Motor neuron (in vitro differentiated cells): Measurements from ENCODE around the gene DOCK2. TPM values are rescaled to one million over a fixed set of nuclear protein-coding genes. Genes with fewer than 3 reads are reported as not detected.

Source experiments
- ATAC-seq, 8 experiments: fragments of 200-7000 bp; cut with Tn5 transposase; replicated peaks in 6 of 8; 2 replicates each; pipeline ENCODE4 v1.8.0; 2021; ENCODE audit warnings: mild to moderate bottlenecking in 8 of 8, moderate library complexity in 8 of 8
- H3K27ac ChIP-seq, 2 donors: fragments of 250-450 bp; sonication (Bioruptor Pico); 2 replicates each; pipeline ENCODE4 v1.9.0; 2021; ENCODE audit warnings: antibody characterized with exemption in 2 of 2, mild to moderate bottlenecking in 2 of 2, moderate library complexity in 1 of 2
- H3K4me1 ChIP-seq, 2 donors: fragments of 250-450 bp; sonication (Bioruptor Pico); replicated peaks in 1 of 2; 2 replicates each; pipeline ENCODE4 v1.6.1; 2021; ENCODE audit warnings: antibody characterized with exemption in 2 of 2, mild to moderate bottlenecking in 2 of 2, moderate library complexity in 1 of 2
- H3K4me3 ChIP-seq, 5 donors: fragments of 250-450 bp; sonication (Bioruptor Pico); 2 replicates each; pipeline ENCODE4 v1.9.0; 2021; ENCODE audit warnings: antibody characterized with exemption in 5 of 5, mild to moderate bottlenecking in 5 of 5, moderate library complexity in 4 of 5
- WGBS, 10 experiments: fragments of 450-650 bp; shearing (Covaris generic); methylation state at CpG; one replicate each; pipeline ENCODE4 v1.0.0; 2022; 5-methylcytosine and 5-hydroxymethylcytosine counted together
- in situ Hi-C, 9 experiments: fragments of 400-800 bp; cut with MboI; loops; one replicate each; pipeline ENCODE4 v1.15.0; 2021; ENCODE audit warnings: low sequenced_read_pairs in 9 of 9, low pct_unique_long_range_greater_than_20kb in 2 of 9; ENCODE audit not compliant: unreplicated experiment in 9 of 9
- total RNA-seq, 8 experiments: library from RNA; unstranded; fragments of 300-600 nt; gene quantifications; 2 replicates each; pipeline versions ENCODE4 v1.2.3 to v1.2.4, GENCODE V29; 2022

DOCK2 gene
- total RNA-seq, 8 experiments from 2014 or later, result 0.18 to 105 (median 0.89) TPM

GRCh38 chr5:169697511-169697890, 60.4 kb downstream of the DOCK2 start:
- 33 to 100% (median 40%) methylated on average over 1 of the region's 2 CpGs; no CpG with 5 or more reads in 5 of the 10 experiments for WGBS, 10 experiments
- Histone ChIP-seq H3K4me3 (no peak overlapping the region), H3K4me1 (peaks cover 6 to 20% of the 10 kb centered on the region in 2 donors), H3K27ac (no peak overlapping the region)
- in situ Hi-C loops, result loop anchor here in 2 of 9 experiments (10.0 to 25.0 kb wide), 3 partner anchors 287 to 515 kb away; partner anchors contain the start of gene INSYN2B (in 1 of the 2)
- ATAC-seq, result no peak

DNA sequence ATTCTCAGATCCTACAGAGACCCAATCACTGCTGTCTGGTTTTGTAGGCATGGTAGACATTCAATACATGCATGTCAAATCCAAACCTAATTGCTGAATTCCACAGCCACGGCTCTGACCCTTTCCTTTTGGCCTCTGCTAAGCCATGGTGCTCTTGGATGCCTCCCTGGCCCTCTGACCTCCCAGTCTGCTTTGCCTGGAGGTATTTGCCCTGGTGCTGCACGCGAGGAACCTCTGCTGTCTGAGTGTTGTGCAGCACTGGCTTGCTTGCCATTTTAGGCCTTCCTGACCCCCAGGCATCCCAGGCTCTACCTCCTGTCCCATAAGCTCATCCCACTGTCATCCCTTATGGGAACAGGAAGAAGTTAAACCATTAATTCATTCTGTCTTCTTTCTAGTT, 60.9 kb downstream of the DOCK2 start:
- in situ Hi-C loops, result loop anchor here in 2 of 9 experiments (10.0 to 25.0 kb wide), 3 partner anchors 287 to 514 kb away; partner anchors contain the start of gene INSYN2B (in 1 of the 2)
- ATAC-seq, result no peak

DNA sequence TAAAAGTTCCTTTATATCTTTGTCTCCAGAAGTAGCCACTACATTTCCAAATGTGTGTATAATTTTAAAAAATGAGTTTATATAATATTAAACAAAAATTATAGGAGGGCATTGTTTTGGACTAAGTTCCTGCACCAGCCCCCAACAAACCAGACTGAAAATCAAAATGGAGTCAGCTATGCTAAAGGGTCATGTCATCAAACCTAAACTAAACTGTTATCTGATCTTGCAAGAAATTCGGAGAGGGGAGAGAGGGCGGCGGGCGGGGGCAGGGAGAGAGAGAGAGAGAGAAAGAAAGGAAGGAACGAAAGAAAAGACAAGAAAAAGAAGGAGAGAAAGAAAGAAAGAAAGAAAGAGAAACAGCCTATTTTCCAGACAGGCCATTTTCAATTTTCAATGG, 63.5 kb downstream of the DOCK2 start:
- in situ Hi-C loops, result no loop called here
- Histone ChIP-seq H3K4me1 (peaks cover 19 to 31% of the 10 kb centered on the region in 2 donors), H3K27ac (no peak overlapping the region), H3K4me3 (no peak overlapping the region)
- WGBS, 10 experiments, result 40 to 94% (median 88%) methylated on average over 1 to 5 of the region's 5 CpGs
- ATAC-seq, result no peak

More for the DNA sequence above, 60.9 kb downstream of the DOCK2 start:
- 17 to 76% (median 62%) methylated on average over 1 to 3 of the region's 3 CpGs; no CpG with 5 or more reads in 6 of the 10 experiments for WGBS, 10 experiments
- H3K4me3 ChIP-seq, result no peak overlapping the region
- H3K27ac ChIP-seq, result no peak overlapping the region
- peaks cover 11 to 25% of the 10 kb centered on the region in 2 donors for H3K4me1 ChIP-seq

DNA sequence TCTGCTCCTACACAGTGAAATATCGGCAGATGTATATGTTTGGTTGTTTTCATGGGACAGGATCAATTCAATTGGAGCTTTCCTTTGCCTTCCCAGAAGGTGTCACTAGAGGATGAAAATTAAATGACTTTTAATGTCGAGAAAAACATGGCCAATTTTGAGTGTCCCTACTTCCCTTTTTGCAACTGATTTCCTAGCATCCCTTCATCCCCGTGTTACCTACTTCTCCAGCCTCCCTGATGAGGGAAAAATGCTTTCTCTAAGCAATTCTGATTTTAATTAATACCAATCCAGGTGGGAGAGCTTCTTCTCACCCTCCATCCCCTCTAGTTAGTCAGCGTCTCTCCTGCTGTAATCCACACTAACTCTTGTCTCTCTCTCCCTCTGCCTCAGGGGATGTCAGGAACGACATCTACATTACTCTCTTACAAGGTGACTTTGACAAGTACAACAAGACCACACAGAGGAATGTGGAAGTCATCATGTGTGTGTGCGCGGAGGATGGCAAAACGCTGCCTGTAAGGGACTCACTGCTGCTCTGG, 64.9 kb downstream of the DOCK2 start:
- Histone ChIP-seq H3K27ac (no peak overlapping the region), H3K4me1 (peaks cover 23 to 31% of the 10 kb centered on the region in 2 donors), H3K4me3 (no peak overlapping the region)
- in situ Hi-C loops, result no loop called here
- WGBS, 10 experiments, result 4 to 100% (median 31%) methylated on average over 1 to 4 of the region's 8 CpGs; no CpG with 5 or more reads in 2 of the 10 experiments
- peak; percentile 12 to 59 (median 49) for ATAC-seq

GRCh38 chr5:169702693-169703481, 65.8 kb downstream of the DOCK2 start:
- Histone ChIP-seq H3K4me3 (no peak overlapping the region), H3K27ac (no peak overlapping the region), H3K4me1 (peaks cover 27 to 31% of the 10 kb centered on the region in 2 donors)
- ATAC-seq, result peak; percentile 56 to 84 (median 76)
- in situ Hi-C loops, result no loop called here
- 0 to 100% (median 60%) methylated on average over 1 to 6 of the region's 7 CpGs; no CpG with 5 or more reads in 1 of the 10 experiments for WGBS, 10 experiments

DNA sequence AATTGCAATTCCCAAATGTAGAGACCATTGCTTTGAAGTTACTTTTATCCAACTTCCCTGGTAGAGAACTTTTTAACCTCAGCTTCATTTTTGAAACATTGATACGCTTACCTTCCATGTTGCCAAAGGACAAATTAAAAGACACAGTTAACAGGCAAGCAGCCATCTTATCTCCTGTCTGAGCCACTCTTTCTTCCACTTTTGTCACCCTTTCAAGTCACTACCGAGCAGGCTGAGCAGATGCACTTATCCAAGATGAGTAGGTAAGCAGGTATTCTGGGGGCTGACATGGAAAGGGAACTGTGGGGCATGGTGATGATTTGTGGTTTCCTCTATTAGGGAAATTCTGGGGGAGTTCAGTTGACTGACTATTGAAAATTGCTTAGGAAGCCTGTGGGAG, 66.7 kb downstream of the DOCK2 start:
- no peak overlapping the region for H3K4me3 ChIP-seq
- ATAC-seq, result no peak
- in situ Hi-C loops, result no loop called here
- H3K27ac ChIP-seq, result no peak overlapping the region
- WGBS, 10 experiments, result 50 to 100% (median 78%) methylated on average over 1 to 2 of the region's 2 CpGs; no CpG with 5 or more reads in 2 of the 10 experiments
- peaks cover 27 to 31% of the 10 kb centered on the region in 2 donors for H3K4me1 ChIP-seq

GRCh38 chr5:169705322-169705721, 68.2 kb downstream of the DOCK2 start:
- WGBS, 10 experiments, result 60 to 100% (median 91%) methylated on average over 1 to 2 of the region's 2 CpGs; no CpG with 5 or more reads in 2 of the 10 experiments
- no peak for ATAC-seq
- Histone ChIP-seq H3K4me1 (peaks cover 27 to 32% of the 10 kb centered on the region in 2 donors), H3K4me3 (no peak overlapping the region), H3K27ac (no peak overlapping the region)
- in situ Hi-C loops, result no loop called here

- Histone ChIP-seq H3K4me3 (no peak overlapping the region), H3K4me1 (peaks cover 33 to 40% of the 10 kb centered on the region in 2 donors), H3K27ac (no peak overlapping the region)
- ATAC-seq, result no peak
- in situ Hi-C loops, result no loop called here
- 80 to 100% (median 100%) methylated on average over 1 of the region's 1 CpG; no CpG with 5 or more reads in 4 of the 10 experiments for WGBS, 10 experiments
Measured at GRCh38 chr5:169706071-169706470, 69.0 kb downstream of the DOCK2 start.

DNA sequence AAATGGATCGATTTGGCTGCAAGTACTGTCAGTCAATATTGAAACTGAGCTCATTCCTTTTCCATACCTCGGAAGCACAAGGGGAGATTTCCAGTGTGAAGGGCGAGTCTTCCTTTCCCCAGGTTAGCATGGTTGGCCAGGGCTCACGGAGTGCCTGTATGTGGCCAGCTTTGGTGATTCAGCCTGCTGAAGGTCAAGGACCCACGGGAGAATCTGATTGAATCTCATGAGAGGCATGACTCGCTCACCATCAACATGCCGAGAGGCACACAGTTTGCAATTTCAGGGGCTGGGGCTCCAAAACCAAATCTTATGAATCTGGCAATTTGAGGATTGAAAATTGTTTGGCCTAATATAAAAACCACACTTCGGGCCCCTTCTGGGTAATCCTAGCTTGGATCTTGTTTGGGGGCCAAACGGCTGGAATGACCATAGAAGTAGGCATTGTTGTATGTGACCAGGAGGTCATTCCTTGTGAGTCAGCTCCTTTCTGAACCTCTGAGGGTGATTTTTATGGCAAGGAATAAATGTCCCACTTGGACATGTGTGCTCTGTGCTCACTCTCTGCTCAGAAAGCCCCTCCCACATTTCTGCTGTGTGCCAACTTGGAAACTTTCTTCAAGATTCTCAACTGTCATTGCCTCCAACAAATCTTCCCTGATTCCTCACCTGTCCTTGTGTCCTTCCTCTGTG, 69.8 kb downstream of the DOCK2 start:
- H3K4me1 ChIP-seq, result peaks cover 41 to 48% of the 10 kb centered on the region in 2 donors
- no peak overlapping the region for H3K27ac ChIP-seq
- in situ Hi-C loops, result no loop called here
- 46 to 100% (median 78%) methylated on average over 1 to 8 of the region's 9 CpGs; no CpG with 5 or more reads in 2 of the 10 experiments for WGBS, 10 experiments
- peak in 7 of 8 experiments; percentile 11 to 48 (median 32) for ATAC-seq
- no peak overlapping the region for H3K4me3 ChIP-seq

GRCh38 chr5:169707686-169708085, 70.6 kb downstream of the DOCK2 start:
- 93 to 100% (median 100%) methylated on average over 1 to 3 of the region's 3 CpGs; no CpG with 5 or more reads in 5 of the 10 experiments for WGBS, 10 experiments
- Histone ChIP-seq H3K4me1 (peaks cover 37 to 48% of the 10 kb centered on the region in 2 donors), H3K27ac (no peak overlapping the region), H3K4me3 (no peak overlapping the region)
- in situ Hi-C loops, result no loop called here
- ATAC-seq, result peak in 1 of 8 experiments; percentile 6

GRCh38 chr5:169710675-169711074, 73.6 kb downstream of the DOCK2 start:
- no peak overlapping the region for H3K4me3 ChIP-seq
- in situ Hi-C loops, result no loop called here
- peaks cover 25 to 32% of the 10 kb centered on the region in 2 donors for H3K4me1 ChIP-seq
- H3K27ac ChIP-seq, result no peak overlapping the region
- WGBS, 10 experiments, result 20 to 100% (median 75%) methylated on average over 1 to 3 of the region's 4 CpGs; no CpG with 5 or more reads in 3 of the 10 experiments
- no peak for ATAC-seq

DNA sequence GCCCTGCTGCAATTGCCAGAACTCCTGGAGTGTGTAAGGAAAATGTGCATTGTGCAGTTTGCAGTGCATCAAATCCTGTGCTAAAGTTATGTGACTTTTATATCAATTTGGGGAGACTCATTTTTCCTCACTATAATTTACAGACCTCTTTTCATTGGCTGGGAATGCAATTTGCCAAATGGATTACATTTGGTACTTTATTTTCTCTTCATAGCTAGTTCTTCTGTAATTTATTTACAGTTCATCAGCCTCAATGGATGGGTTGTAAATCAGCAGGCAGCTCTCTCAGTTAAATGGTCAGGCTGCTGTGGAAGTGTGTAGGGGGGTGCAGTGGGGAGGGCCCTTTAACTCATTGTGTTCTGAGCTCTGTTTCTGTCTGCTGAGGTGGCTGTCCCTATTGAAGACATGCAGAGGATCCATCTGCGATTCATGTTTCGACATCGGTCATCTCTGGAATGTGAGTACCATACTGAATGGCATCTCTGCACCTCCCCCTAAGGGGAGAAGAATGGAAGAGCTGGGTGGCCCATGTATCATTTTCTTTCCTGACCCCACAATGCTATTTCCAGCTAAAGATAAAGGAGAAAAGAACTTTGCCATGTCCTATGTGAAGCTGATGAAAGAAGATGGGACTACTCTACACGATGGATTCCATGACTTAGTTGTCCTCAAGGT, 74.6 kb downstream of the DOCK2 start:
- peaks cover 25 to 29% of the 10 kb centered on the region in 2 donors for H3K4me1 ChIP-seq
- 0 to 92% (median 46%) methylated on average over 1 to 4 of the region's 4 CpGs; no CpG with 5 or more reads in 4 of the 10 experiments for WGBS, 10 experiments
- H3K27ac ChIP-seq, result no peak overlapping the region
- in situ Hi-C loops, result no loop called here
- peak in 5 of 8 experiments; percentile 65 to 82 (median 78) for ATAC-seq
- no peak overlapping the region for H3K4me3 ChIP-seq
